Fibroblast of lung (primary cell): ENCODE data around the gene DOCK8. TPM values are rescaled to one million over a fixed set of nuclear protein-coding genes. Genes with fewer than 3 reads are reported as not detected.

ENCODE experiments used
- DNase-seq, 2 donors: peaks; one replicate each; pipeline versions ENCODE4 v3.0.0 to v3.0.0-alpha.2; 2010; ENCODE audit warnings: low read depth in 2 of 2
- H2AFZ ChIP-seq: 2 replicates; pipeline ENCODE4 v1.5.1; 2012; ENCODE audit warnings: low read length, control low read depth, inconsistent platforms
- H3K27ac ChIP-seq: 2 replicates; pipeline ENCODE4 v1.5.1; 2011; ENCODE audit warnings: low read length, control low read depth; ENCODE audit not compliant: insufficient read depth
- H3K27me3 ChIP-seq: 2 replicates; pipeline ENCODE4 v1.5.1; 2011; ENCODE audit warnings: mild to moderate bottlenecking, low read length; ENCODE audit not compliant: control insufficient read depth, insufficient read depth
- H3K36me3 ChIP-seq: 2 replicates; pipeline ENCODE4 v1.5.1; 2011; ENCODE audit warnings: low read length; ENCODE audit not compliant: control insufficient read depth, insufficient read depth
- H3K4me1 ChIP-seq: 2 replicates; pipeline ENCODE4 v1.5.1; 2011; ENCODE audit warnings: low read length; ENCODE audit not compliant: control insufficient read depth, insufficient read depth; ENCODE audit errors: extremely low read depth
- H3K4me2 ChIP-seq: 2 replicates; pipeline ENCODE4 v1.5.1; 2011; ENCODE audit warnings: low read length, control low read depth; ENCODE audit not compliant: insufficient read depth; ENCODE audit errors: extremely low read depth
- H3K4me3 ChIP-seq, 4 experiments: fragments of 200-600 bp in 1 of 4; sonication (generic) in 1 of 4; replicated peaks in 1 of 4; 2 replicates each; pipeline ENCODE4 v1.5.1; 2011 to 2016; ENCODE audit warnings: low read length in 4 of 4, low read depth in 3 of 4, mild to moderate bottlenecking in 3 of 4, control low read depth in 2 of 4, inconsistent platforms in 1 of 4, mixed read lengths in 1 of 4; ENCODE audit not compliant: insufficient read depth in 1 of 4; ENCODE audit errors: control extremely low read depth in 1 of 4
- H3K79me2 ChIP-seq: 2 replicates; pipeline ENCODE4 v1.5.1; 2012; ENCODE audit warnings: mild to moderate bottlenecking, low read length, inconsistent platforms; ENCODE audit not compliant: control insufficient read depth, insufficient read depth
- H3K9ac ChIP-seq: 2 replicates; pipeline ENCODE4 v1.5.1; 2011; ENCODE audit warnings: mild to moderate bottlenecking, low read length, control low read depth; ENCODE audit not compliant: insufficient read depth
- H3K9me3 ChIP-seq: 2 replicates; pipeline ENCODE4 v1.5.1; 2012; ENCODE audit warnings: low read depth, low read length; ENCODE audit not compliant: control insufficient read depth, insufficient read depth
- H4K20me1 ChIP-seq: 2 replicates; pipeline ENCODE4 v1.5.1; 2011; ENCODE audit warnings: low read length; ENCODE audit not compliant: control insufficient read depth, insufficient read depth; ENCODE audit errors: extremely low read depth
- CTCF ChIP-seq, 2 donors: IDR thresholded peaks in 1 of 2; conservative IDR thresholded peaks in 1 of 2; 1 replicate in 1 of 2; 2 replicates in 1 of 2; pipeline ENCODE4 v1.5.1; 2011 to 2012; ENCODE audit warnings: low read length in 2 of 2, control low read depth in 1 of 2, inconsistent platforms in 1 of 2, low read depth in 1 of 2, mild to moderate bottlenecking in 1 of 2
- EZH2 ChIP-seq: IDR thresholded peaks from 2 replicates; pipeline ENCODE4 v1.5.1; 2012; ENCODE audit warnings: low read length, control low read depth, mild to moderate bottlenecking; ENCODE audit errors: missing control alignments
- polyA plus RNA-seq, 2 donors: library from polyadenylated mRNA; depleted of rRNA in 1 of 2; stranded (reverse) in 1 of 2; unstranded in 1 of 2; fragments of >200 nt; gene quantifications; 2 replicates each; pipeline ENCODE4 v1.2.1, GENCODE V29; 2011 to 2012; ENCODE audit warnings: missing spikeins in 1 of 2
- total RNA-seq: library from RNA; depleted of rRNA; stranded (reverse); fragments of >200 nt; gene quantifications from 2 replicates; pipeline ENCODE4 v1.2.1, GENCODE V29; 2014

DOCK8 gene
- total and polyA plus RNA-seq, 2 donors (not counting 1 experiment from before 2014, with no cell fraction given) = under 0.01 TPM; not detected in 1

DNA sequence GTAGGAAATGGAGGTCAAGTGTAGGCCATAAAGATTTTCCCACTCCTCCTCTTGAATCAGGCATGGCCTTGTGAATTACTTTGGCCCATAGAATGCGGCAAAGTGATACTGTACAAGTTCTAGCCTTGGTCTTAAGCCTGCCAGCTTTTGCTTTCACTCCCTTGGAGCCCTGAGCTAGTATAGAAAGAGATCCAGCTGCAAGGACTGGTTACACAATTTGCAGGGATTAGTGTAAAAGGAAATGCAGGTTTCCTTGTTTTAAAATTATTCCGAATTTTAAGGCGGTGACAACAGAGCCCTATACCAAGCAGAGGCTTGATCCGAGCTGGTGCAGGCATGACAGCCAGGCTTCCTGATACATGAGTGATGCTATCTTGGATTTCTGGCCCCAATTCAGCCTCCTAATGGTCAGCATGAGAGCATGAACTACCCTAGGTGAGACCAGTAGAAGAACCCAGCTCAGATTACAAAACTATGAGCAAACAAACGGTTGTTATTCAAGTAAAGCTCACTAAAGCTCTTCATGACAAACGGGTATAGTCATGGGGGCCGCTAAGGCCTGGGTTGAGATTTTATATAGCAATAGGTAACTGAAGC lies 257.9 kb downstream of the DOCK8 start:
- Histone ChIP-seq H3K4me2 (no peak overlapping the region), H3K4me3 (no peak overlapping the region), H3K27ac (no peak overlapping the region), H2AFZ (no peak overlapping the region), H3K9ac (no peak overlapping the region), H3K4me1 (peaks cover 5% of the 10 kb centered on the region), H4K20me1 (no peaks in the 10 kb centered on the region), H3K9me3 (no peaks in the 10 kb centered on the region), H3K36me3 (no peaks in the 10 kb centered on the region), H3K27me3 (no peaks in the 10 kb centered on the region), H3K79me2 (no peaks in the 10 kb centered on the region)
- DNase-seq = no peak
- TF ChIP-seq CTCF (conservative IDR thresholded peaks at IDR 0.05 in 1 of 2, IDR thresholded peaks at IDR 0.05 in 1 of 2; ENCODE audit: low read depth in 1 of 2, low read length in 2 of 2) (no peak), EZH2 (no peak)

DNA sequence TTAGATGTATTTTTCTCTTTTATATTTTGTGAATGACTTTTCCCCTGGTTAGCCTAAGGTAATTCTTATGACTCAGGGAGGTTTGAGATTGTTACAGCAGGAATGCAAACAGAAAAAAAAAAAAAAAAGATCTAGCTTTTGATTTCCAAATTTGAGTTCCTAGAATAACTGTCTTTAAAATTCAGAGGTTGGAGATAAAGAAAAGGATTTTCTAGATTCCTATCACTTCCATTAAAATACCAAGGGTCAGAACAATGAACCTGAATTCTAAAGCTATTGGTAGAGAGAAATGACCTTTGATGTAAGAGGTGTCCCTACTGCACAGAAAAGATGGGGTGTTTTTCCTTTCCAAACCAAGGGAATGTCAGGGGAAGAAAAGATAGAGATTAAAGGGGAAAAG lies 262.5 kb downstream of the DOCK8 start:
- TF ChIP-seq CTCF (conservative IDR thresholded peaks at IDR 0.05 in 1 of 2, IDR thresholded peaks at IDR 0.05 in 1 of 2; ENCODE audit: low read depth in 1 of 2, low read length in 2 of 2) (no peak), EZH2 (no peak)
- no peak overlapping the region for H2AFZ ChIP-seq
- H3K27me3 ChIP-seq = no peaks in the 10 kb centered on the region
- H3K27ac ChIP-seq = no peak overlapping the region
- H3K9ac ChIP-seq = no peak overlapping the region
- H3K36me3 ChIP-seq = no peaks in the 10 kb centered on the region
- no peaks in the 10 kb centered on the region for H4K20me1 ChIP-seq
- no peaks in the 10 kb centered on the region for H3K4me1 ChIP-seq
- no peak overlapping the region for H3K4me3 ChIP-seq
- no peaks in the 10 kb centered on the region for H3K9me3 ChIP-seq
- peak in 1 of 2 donors; percentile 35 for DNase-seq
- H3K4me2 ChIP-seq = no peak overlapping the region
- no peaks in the 10 kb centered on the region for H3K79me2 ChIP-seq

DNA sequence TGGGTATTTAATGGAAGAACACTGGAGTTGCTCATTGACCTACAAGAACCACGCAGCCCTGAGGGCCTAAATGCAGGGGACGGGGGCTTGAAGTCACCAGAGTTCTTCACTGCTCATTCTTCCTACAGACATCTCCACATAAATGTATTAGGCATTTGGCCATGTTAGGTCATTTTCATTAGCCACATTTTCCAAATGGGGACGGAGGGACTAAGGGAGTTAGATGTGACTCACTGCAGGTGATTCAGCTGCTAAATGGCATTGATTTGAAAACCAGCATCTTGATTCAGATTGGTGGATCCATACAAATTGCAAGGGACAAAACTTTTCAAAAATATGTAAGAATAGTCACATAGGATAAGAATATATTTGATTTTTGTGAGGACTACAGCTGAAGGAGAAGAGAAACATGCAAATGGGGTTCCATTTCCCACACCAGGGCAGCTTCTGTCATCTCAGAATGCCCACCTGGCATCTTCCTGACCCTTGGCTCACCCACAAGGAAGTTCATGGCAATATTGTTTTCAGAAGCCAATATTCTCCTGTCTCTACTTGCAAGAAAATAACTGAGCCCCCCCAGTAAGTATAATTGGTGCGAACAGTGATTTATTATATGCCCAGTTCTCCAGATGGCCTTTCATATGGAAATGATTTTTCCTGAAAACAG lies 264.8 kb downstream of the DOCK8 start:
- Histone ChIP-seq H3K9ac (no peak overlapping the region), H3K36me3 (no peaks in the 10 kb centered on the region), H3K27me3 (no peaks in the 10 kb centered on the region), H2AFZ (no peak overlapping the region), H3K4me2 (no peak overlapping the region), H3K4me1 (no peaks in the 10 kb centered on the region), H3K4me3 (no peak overlapping the region), H4K20me1 (no peaks in the 10 kb centered on the region), H3K27ac (no peak overlapping the region), H3K79me2 (no peaks in the 10 kb centered on the region), H3K9me3 (no peaks in the 10 kb centered on the region)
- TF ChIP-seq EZH2 (no peak), CTCF (conservative IDR thresholded peaks at IDR 0.05 in 1 of 2, IDR thresholded peaks at IDR 0.05 in 1 of 2; ENCODE audit: low read depth in 1 of 2, low read length in 2 of 2) (no peak)
- peak in 1 of 2 donors; percentile 13 for DNase-seq
